K562 (cell line): ENCODE results near the gene SPATS2L. TPM values are rescaled to one million over a fixed set of nuclear protein-coding genes. Genes with fewer than 3 reads are reported as not detected.

ENCODE experiments used
- C11orf30 ChIP-seq: fragments of 450-650 bp; IDR thresholded peaks from 2 replicates; pipeline ENCODE4 v1.6.1; 2016; ENCODE audit warnings: low read depth, mild to moderate bottlenecking
- CC2D1A ChIP-seq: fragments of 450-650 bp; IDR thresholded peaks from 2 replicates; pipeline ENCODE4 v1.6.1; 2017; ENCODE audit warnings: mild to moderate bottlenecking
- CCNT2 ChIP-seq: IDR thresholded peaks from 2 replicates; pipeline ENCODE4 v1.6.1; 2011; ENCODE audit warnings: borderline replicate concordance, low read depth, mild to moderate bottlenecking, moderate library complexity, mixed read lengths, low read length; ENCODE audit not compliant: insufficient read length; ENCODE audit errors: extremely low read depth
- CTCFL ChIP-seq: IDR thresholded peaks from 2 replicates; pipeline ENCODE4 v1.6.1; 2011; ENCODE audit warnings: borderline replicate concordance, low read depth, mild to moderate bottlenecking, moderate library complexity, low read length; ENCODE audit not compliant: insufficient read depth, poor library complexity, severe bottlenecking
- ELF2 ChIP-seq: fragments of 250-450 bp; sonication (Bioruptor Pico); IDR thresholded peaks from 2 replicates; pipeline ENCODE4 v1.5.0; 2021; ENCODE audit warnings: mild to moderate bottlenecking
- LCOR ChIP-seq: sonication (generic); formaldehyde crosslinking; IDR thresholded peaks from 2 replicates; pipeline ENCODE4 v1.8.0; 2022; ENCODE audit warnings: mild to moderate bottlenecking, missing genetic modification reagents
- PCBP2 ChIP-seq: fragments of 200-400 bp; formaldehyde crosslinking; IDR thresholded peaks from 2 replicates; pipeline ENCODE4 v1.6.1; 2018; ENCODE audit warnings: low read length, low read depth, mild to moderate bottlenecking, moderate library complexity; ENCODE audit not compliant: poor library complexity, severe bottlenecking
- RBBP5 ChIP-seq: fragments of 200-600 bp; sonication (generic); IDR thresholded peaks from 2 replicates; pipeline ENCODE4 v1.6.1; 2012; ENCODE audit warnings: borderline replicate concordance, mild to moderate bottlenecking, low read length, control low read depth, inconsistent platforms; ENCODE audit not compliant: insufficient read depth, poor library complexity, severe bottlenecking
- SPI1 ChIP-seq: IDR thresholded peaks from 2 replicates; pipeline ENCODE4 v1.6.1; 2011; ENCODE audit warnings: low read depth, low read length, control low read depth, borderline replicate concordance
- SUPT5H ChIP-seq: fragments of 450-650 bp; IDR thresholded peaks from 2 replicates; pipeline ENCODE4 v1.6.1; 2016
- TEAD4 ChIP-seq, 2 experiments: sonication (generic) in 1 of 2; formaldehyde crosslinking in 1 of 2; IDR thresholded peaks; 2 replicates each; pipeline versions ENCODE4 v1.6.1 to v1.8.0; 2012 to 2022; ENCODE audit warnings: borderline replicate concordance in 1 of 2, inconsistent platforms in 1 of 2, low read length in 1 of 2, mild to moderate bottlenecking in 1 of 2, missing genetic modification reagents in 1 of 2
- TOE1 ChIP-seq, 2 experiments: fragments of 450-650 bp in 1 of 2; sonication (generic) in 1 of 2; formaldehyde crosslinking in 1 of 2; IDR thresholded peaks; 2 replicates each; pipeline versions ENCODE4 v1.7.1 to v1.8.0; 2016 to 2022; ENCODE audit warnings: borderline replicate concordance in 2 of 2, mild to moderate bottlenecking in 2 of 2, antibody characterized with exemption in 1 of 2, inconsistent platforms in 1 of 2, low read depth in 1 of 2, missing genetic modification reagents in 1 of 2, moderate library complexity in 1 of 2
- ZBTB40 ChIP-seq, 2 experiments: fragments of 450-650 bp in 1 of 2; sonication (generic) in 1 of 2; formaldehyde crosslinking in 1 of 2; IDR thresholded peaks; 2 replicates each; pipeline versions ENCODE4 v1.7.1 to v1.9.0; 2016 to 2022; ENCODE audit warnings: inconsistent platforms in 1 of 2, mild to moderate bottlenecking in 1 of 2, missing genetic modification reagents in 1 of 2
- ZNF41 ChIP-seq: fragments of 250-450 bp; sonication (Bioruptor Pico); conservative IDR thresholded peaks from 2 replicates; pipeline ENCODE4 v1.4.0; 2020; ENCODE audit warnings: mild to moderate bottlenecking
- polyA plus RNA-seq, 8 experiments: library from polyadenylated mRNA; depleted of rRNA in 4 of 8; stranded (reverse) in 5 of 8; unstranded in 3 of 8; fragments of >200 nt; fragmentation: Nextera tagmentation in 2 of 8; fragmentation: Illumina TruSeq in 1 of 8; extraction: Ambion mirVana in 2 of 8; extraction: Trizol in 1 of 8; gene quantifications; 2 replicates each; pipeline versions ENCODE4 v1.2.1 to v1.2.3, GENCODE V29; 2011 to 2014; ENCODE audit warnings: inconsistent platforms in 1 of 8, missing spikeins in 1 of 8
- total RNA-seq, 7 experiments: library from RNA; depleted of rRNA in 6 of 7; stranded (reverse); fragments of >200 nt in 6 of 7; fragmentation: Illumina TruSeq in 2 of 7; extraction: Trizol in 2 of 7; gene quantifications; 2 replicates each; pipeline versions ENCODE4 v1.2.1 to v1.2.3, GENCODE V29; 2011 to 2021; ENCODE audit warnings: low replicate concordance in 1 of 7

SPATS2L gene
- total and polyA plus RNA-seq, 9 of the 15 experiments (the other 6 are each of a cell fraction or from before 2014, with no cell fraction given): 11.3 to 41.5 (median 24.9) TPM

- TF ChIP-seq ZBTB40 (IDR thresholded peaks at IDR 0.05) (peak; percentile 90), ZBTB40 (CRISPR knock-in tag; IDR thresholded peaks at IDR 0.05) (no peak), RBBP5 (peak; percentile 65), TEAD4 (IDR thresholded peaks at IDR 0.05; ENCODE audit: low read length) (no peak), TEAD4 (CRISPR knock-in tag; IDR thresholded peaks at IDR 0.05; ENCODE audit: borderline replicate concordance) (no peak), C11orf30 (peak; percentile 70), CC2D1A (peak; percentile 98), CCNT2 (no peak), LCOR (CRISPR knock-in tag) (peak; percentile 44; the same call in 1 of the 2 replicates), SPI1 (peak; percentile 41; the same call in 1 of the 2 replicates), TOE1 (IDR thresholded peaks at IDR 0.05; ENCODE audit: borderline replicate concordance) (0 out of 2 replicates have a peak, but pooled peaks have one; percentile 47), TOE1 (CRISPR knock-in tag; IDR thresholded peaks at IDR 0.05; ENCODE audit: borderline replicate concordance, low read depth) (no peak), SUPT5H (peak; percentile 71), CTCFL (no peak), ZNF41 (CRISPR knock-in tag) (no peak), PCBP2 (no peak), ELF2 (CRISPR knock-in tag) (peak; percentile 84)
Observed at GRCh38 chr2:200525882-200526651, 219.6 kb downstream of the SPATS2L start, which contains the start of gene SGO2 (continued).
